Endothelial cell of umbilical vein (primary cell): ENCODE measurements around the gene CCDC3. TPM values are rescaled to one million over a fixed set of nuclear protein-coding genes. Genes with fewer than 3 reads are reported as not detected.

Source experiments
- BruUV-seq: library from RNA; stranded (reverse); fragments of 400-500 nt; replicated peaks from 2 replicates; lab custom pipeline; 2021; lab: Mats Ljungman, UMichigan
- CTCF ChIA-PET: fragments of 300-600, 350-600 bp; sonication (Branson Sonifier 250); formaldehyde crosslinking; loops from one replicate; lab custom pipeline; 2021; ENCODE audit warnings: antibody characterized with exemption, inconsistent platforms; lab: Charles Lee
- POLR2A ChIA-PET: fragments of 300-600, 350-600 bp; sonication (Branson Sonifier 250); formaldehyde crosslinking; loops from one replicate; lab custom pipeline; 2021; ENCODE audit warnings: antibody characterized with exemption, inconsistent platforms; lab: Charles Lee
- DNase-seq: peaks from one replicate; pipeline ENCODE4 v3.0.0-alpha.2; 2011; ENCODE audit warnings: low read depth, low spot score
- FAIRE-seq: peaks from 2 replicates; lab custom pipeline; 2011; peaks lifted over from hg19 to GRCh38; lab: Jason Lieb, UNC
- H2AFZ ChIP-seq: 2 replicates; pipeline ENCODE4 v1.6.0; 2012; ENCODE audit warnings: low read depth, low read length, control low read depth, inconsistent platforms
- H3K27ac ChIP-seq: 2 replicates; pipeline ENCODE4 v1.5.1; 2011; ENCODE audit warnings: low read depth, mild to moderate bottlenecking, control low read depth, low read length, moderate library complexity; ENCODE audit not compliant: insufficient read depth
- H3K27me3 ChIP-seq, 2 experiments: 2 replicates each; pipeline versions ENCODE4 v1.6.0 to v1.6.1; 2011; ENCODE audit warnings: low read length in 2 of 2, mixed read lengths in 1 of 2; ENCODE audit not compliant: control insufficient read depth in 2 of 2, insufficient read depth in 2 of 2
- H3K36me3 ChIP-seq, 2 experiments: 2 replicates in 1 of 2; 3 replicates in 1 of 2; pipeline ENCODE4 v1.5.1; 2011; ENCODE audit warnings: low read length in 2 of 2, mild to moderate bottlenecking in 1 of 2, moderate library complexity in 1 of 2; ENCODE audit not compliant: control insufficient read depth in 2 of 2, insufficient read depth in 2 of 2; ENCODE audit errors: extremely low read depth in 1 of 2
- H3K4me1 ChIP-seq: 3 replicates; pipeline ENCODE4 v1.5.1; 2011; ENCODE audit warnings: mild to moderate bottlenecking, low read length; ENCODE audit not compliant: control insufficient read depth, insufficient read depth; ENCODE audit errors: extremely low read depth
- H3K4me2 ChIP-seq: 2 replicates; pipeline ENCODE4 v1.6.1; 2011; ENCODE audit warnings: low read length, control low read depth, mixed read lengths; ENCODE audit not compliant: insufficient read depth
- H3K4me3 ChIP-seq, 3 experiments: fragments of 200-600 bp in 1 of 3; sonication (generic), shearing (Covaris generic) in 1 of 3; replicated peaks in 1 of 3; 2 replicates each; pipeline ENCODE4 v1.5.1; 2011 to 2016; ENCODE audit warnings: control low read depth in 3 of 3, low read length in 3 of 3, mild to moderate bottlenecking in 2 of 3, inconsistent platforms in 1 of 3, low read depth in 1 of 3, moderate library complexity in 1 of 3; ENCODE audit not compliant: insufficient read depth in 1 of 3
- H3K79me2 ChIP-seq: 2 replicates; pipeline ENCODE4 v1.6.0; 2012; ENCODE audit warnings: low read length, inconsistent platforms; ENCODE audit not compliant: control insufficient read depth, insufficient read depth
- H3K9ac ChIP-seq: replicated peaks from 2 replicates; pipeline ENCODE3; 2011; ENCODE audit warnings: low read length, control low read depth; ENCODE audit not compliant: insufficient read depth; ENCODE audit errors: extremely low read depth
- H3K9me1 ChIP-seq: replicated peaks from 3 replicates; pipeline ENCODE4 v1.6.0; 2011; ENCODE audit warnings: mild to moderate bottlenecking, low read length; ENCODE audit not compliant: control insufficient read depth, insufficient read depth; ENCODE audit errors: extremely low read depth
- H3K9me3 ChIP-seq: replicated peaks from 2 replicates; pipeline ENCODE4 v1.5.1; 2012; ENCODE audit warnings: low read length, inconsistent platforms; ENCODE audit not compliant: control insufficient read depth, insufficient read depth
- H4K20me1 ChIP-seq: replicated peaks from 2 replicates; pipeline ENCODE3; 2011; ENCODE audit warnings: mild to moderate bottlenecking, low read length; ENCODE audit not compliant: control insufficient read depth, insufficient read depth; ENCODE audit errors: extremely low read depth
- CTCF ChIP-seq, 2 donors: IDR thresholded peaks; 1 replicate in 1 of 2; 2 replicates in 1 of 2; pipeline ENCODE4 v1.5.1; 2011; ENCODE audit warnings: low read length in 2 of 2, mild to moderate bottlenecking in 2 of 2, moderate library complexity in 2 of 2, control low read depth in 1 of 2, inconsistent platforms in 1 of 2, low read depth in 1 of 2; ENCODE audit not compliant: insufficient read depth in 1 of 2; ENCODE audit errors: extremely low read depth in 1 of 2
- EZH2 ChIP-seq: IDR thresholded peaks from 2 replicates; pipeline ENCODE4 v1.6.1; 2012; ENCODE audit warnings: borderline replicate concordance, low read depth, mild to moderate bottlenecking, moderate library complexity, low read length, inconsistent platforms; ENCODE audit not compliant: severe bottlenecking
- FOS ChIP-seq: IDR thresholded peaks from 2 replicates; pipeline ENCODE4 v1.6.1; 2011; ENCODE audit warnings: mild to moderate bottlenecking, low read length, moderate library complexity, borderline replicate concordance; ENCODE audit not compliant: insufficient read depth
- GATA2 ChIP-seq: IDR thresholded peaks from 2 replicates; pipeline ENCODE4 v1.7.0; 2011; ENCODE audit warnings: low read depth, mild to moderate bottlenecking, moderate library complexity, mixed read lengths, low read length; ENCODE audit not compliant: insufficient read length, insufficient read depth
- JUN ChIP-seq: IDR thresholded peaks from 2 replicates; pipeline ENCODE4 v1.6.1; 2011; ENCODE audit warnings: borderline replicate concordance, low read depth; ENCODE audit not compliant: insufficient read length, insufficient read depth
- MAX ChIP-seq: IDR thresholded peaks from 2 replicates; pipeline ENCODE4 v1.6.1; 2011; ENCODE audit not compliant: insufficient read depth, insufficient read length
- MYC ChIP-seq: IDR thresholded peaks from one replicate; pipeline ENCODE4 v1.6.1; 2011; ENCODE audit warnings: mild to moderate bottlenecking, low read depth, low read length
- POLR2A ChIP-seq: IDR thresholded peaks from 2 replicates; pipeline ENCODE4 v1.6.1; 2012; ENCODE audit warnings: low read depth, mild to moderate bottlenecking, control low read depth, low read length
- POLR2AphosphoS5 ChIP-seq: IDR thresholded peaks from 2 replicates; pipeline ENCODE4 v1.6.1; 2012; ENCODE audit warnings: low read depth, mild to moderate bottlenecking, control low read depth, low read length, moderate library complexity; ENCODE audit not compliant: insufficient read depth
- dilution Hi-C: fragments of 300-500 bp; cut with MboI; formaldehyde crosslinking; loops from one replicate; pipeline ENCODE4 v1.15.0; 2019; ENCODE audit warnings: low sequenced_read_pairs; ENCODE audit not compliant: extremely low pct_ligation_motif_present
- intact Hi-C: fragments of 100-400 bp; cut with micrococcal nuclease; formaldehyde crosslinking; loops from one replicate; pipeline ENCODE4 v1.10.0; 2022
- polyA plus RNA-seq, 4 experiments: library from polyadenylated mRNA; depleted of rRNA in 3 of 4; stranded (reverse) in 3 of 4; unstranded in 1 of 4; fragments of >200 nt; gene quantifications; 2 replicates each; pipeline versions ENCODE4 v1.2.1 to v1.2.3, GENCODE V29; 2011 to 2012; ENCODE audit warnings: missing spikeins in 1 of 4
- total RNA-seq: library from RNA; stranded (reverse); gene quantifications from 2 replicates; pipeline ENCODE4 v1.2.3, GENCODE V29; 2021

CCDC3 gene
- total and polyA plus RNA-seq, 2 donors (not counting 3 experiments of a cell fraction or from before 2014, with no cell fraction given): 0.90 to 1.4 TPM

GRCh38 chr10:12973149-12973718 lies 28.3 kb downstream of the CCDC3 start:
- dilution Hi-C loops: no loop called here
- no peaks in the 10 kb centered on the region for H3K27me3 ChIP-seq
- no peaks in the 10 kb centered on the region for H3K9me1 ChIP-seq
- H4K20me1 ChIP-seq: no peaks in the 10 kb centered on the region
- no peaks in the 10 kb centered on the region for H3K79me2 ChIP-seq
- ChIA-PET POLR2A (no interaction called here), CTCF (no interaction called here)
- no peak overlapping the region for H2AFZ ChIP-seq
- no peak overlapping the region for H3K27ac ChIP-seq
- H3K9me3 ChIP-seq: no peaks in the 10 kb centered on the region
- TF ChIP-seq GATA2 (no peak), EZH2 (no peak), POLR2A (no peak), POLR2AphosphoS5 (no peak), JUN (no peak), MYC (no peak), FOS (no peak), CTCF (IDR thresholded peaks at IDR 0.05; ENCODE audit: extremely low read depth in 1 of 2, insufficient read depth in 1 of 2, low read depth in 1 of 2, low read length in 2 of 2) (no peak), MAX (no peak)
- intact Hi-C loops: no loop called here
- no peaks in the 10 kb centered on the region for H3K4me1 ChIP-seq
- FAIRE-seq (no peak), DNase-seq (no peak)
- H3K4me3 ChIP-seq: no peak overlapping the region
- H3K4me2 ChIP-seq: no peak overlapping the region
- no peak overlapping the region for H3K9ac ChIP-seq
- H3K36me3 ChIP-seq: no peaks in the 10 kb centered on the region
- BruUV-seq: no TSS peak
